Muscle layer of duodenum (tissue), 2 donors: Measurements from ENCODE around the gene EPHB6.

Experiments
- H3K27ac ChIP-seq: one replicate; pipeline ENCODE4 v1.7.0; 2013; ENCODE audit warnings: mild to moderate bottlenecking, low read length
- H3K27me3 ChIP-seq: one replicate; pipeline ENCODE4 v1.7.0; 2013; ENCODE audit warnings: low read depth, mild to moderate bottlenecking, control low read depth, low read length
- H3K36me3 ChIP-seq, 2 donors: one replicate each; pipeline ENCODE4 v1.7.0; 2013; ENCODE audit warnings: low read length in 2 of 2, control low read depth in 1 of 2, mild to moderate bottlenecking in 1 of 2; ENCODE audit not compliant: insufficient read depth in 2 of 2, control insufficient read depth in 1 of 2
- H3K4me1 ChIP-seq, 2 donors: one replicate each; pipeline ENCODE4 v1.7.0; 2013; ENCODE audit warnings: low read length in 2 of 2, mild to moderate bottlenecking in 2 of 2, control low read depth in 1 of 2, moderate library complexity in 1 of 2; ENCODE audit not compliant: insufficient read depth in 2 of 2, control insufficient read depth in 1 of 2
- H3K4me3 ChIP-seq, 2 donors: one replicate each; pipeline ENCODE4 v1.7.0; 2013; ENCODE audit warnings: low read length in 2 of 2, low read depth in 1 of 2, mild to moderate bottlenecking in 1 of 2
- H3K9me3 ChIP-seq, 2 donors: one replicate each; pipeline ENCODE4 v1.7.0; 2013; ENCODE audit warnings: low read length in 2 of 2, control low read depth in 1 of 2, mild to moderate bottlenecking in 1 of 2; ENCODE audit not compliant: control insufficient read depth in 1 of 2
- donor health status: healthy.

EPHB6 gene

GRCh38 chr7:142838461-142839213 lies 16.2 kb upstream of the EPHB6 start:
- Histone ChIP-seq H3K4me3 (no peak overlapping the region), H3K27me3 (no peaks in the 10 kb centered on the region), H3K36me3 (no peaks in the 10 kb centered on the region)

GRCh38 chr7:142842251-142842766 lies 12.6 kb upstream of the EPHB6 start:
- Histone ChIP-seq H3K4me1 (no peaks in the 10 kb centered on the region), H3K4me3 (no peak overlapping the region), H3K27me3 (no peaks in the 10 kb centered on the region), H3K9me3 (no peaks in the 10 kb centered on the region), H3K36me3 (no peaks in the 10 kb centered on the region), H3K27ac (no peak overlapping the region)

More at GRCh38 chr7:142838461-142839213, 16.2 kb upstream of the EPHB6 start:
- Histone ChIP-seq H3K27ac (no peak overlapping the region), H3K9me3 (no peaks in the 10 kb centered on the region), H3K4me1 (no peaks in the 10 kb centered on the region)

- H3K36me3 ChIP-seq = no peaks in the 10 kb centered on the region
- H3K4me3 ChIP-seq = no peak overlapping the region
- no peaks in the 10 kb centered on the region for H3K27me3 ChIP-seq
- H3K9me3 ChIP-seq = no peaks in the 10 kb centered on the region
- H3K27ac ChIP-seq = no peak overlapping the region
- no peaks in the 10 kb centered on the region for H3K4me1 ChIP-seq
These were observed 7.5 kb upstream of the EPHB6 start for GRCh38 chr7:142847353-142847752.

GRCh38 chr7:142851269-142851668 lies 3.6 kb upstream of the EPHB6 start:
- Histone ChIP-seq H3K27ac (no peak overlapping the region), H3K27me3 (no peaks in the 10 kb centered on the region), H3K4me3 (no peak overlapping the region), H3K9me3 (no peaks in the 10 kb centered on the region), H3K36me3 (no peaks in the 10 kb centered on the region), H3K4me1 (peaks cover 0 to 13% of the 10 kb centered on the region in 2 donors)

- Histone ChIP-seq H3K27me3 (no peaks in the 10 kb centered on the region), H3K4me3 (no peak overlapping the region), H3K36me3 (no peaks in the 10 kb centered on the region), H3K9me3 (no peaks in the 10 kb centered on the region), H3K27ac (no peak overlapping the region), H3K4me1 (peaks cover 0 to 13% of the 10 kb centered on the region in 2 donors)
These were observed 3.0 kb upstream of the EPHB6 start for GRCh38 chr7:142851919-142852318.

GRCh38 chr7:142853739-142854371 lies 1.0 kb upstream of the EPHB6 start:
- Histone ChIP-seq H3K9me3 (no peaks in the 10 kb centered on the region), H3K4me3 (peak overlapping the region; percentile 65 to 91), H3K27ac (no peak overlapping the region), H3K27me3 (no peaks in the 10 kb centered on the region), H3K36me3 (no peaks in the 10 kb centered on the region), H3K4me1 (peaks cover 0 to 13% of the 10 kb centered on the region in 2 donors)

GRCh38 chr7:142855114-142855743 lies 353 bp downstream of the EPHB6 start:
- H3K4me3 ChIP-seq = peak overlapping the region; percentile 52 to 91
- no peaks in the 10 kb centered on the region for H3K9me3 ChIP-seq
- H3K27ac ChIP-seq = no peak overlapping the region
- no peaks in the 10 kb centered on the region for H3K27me3 ChIP-seq
- H3K4me1 ChIP-seq = peaks cover 0 to 15% of the 10 kb centered on the region in 2 donors
- H3K36me3 ChIP-seq = no peaks in the 10 kb centered on the region

- no peaks in the 10 kb centered on the region for H3K27me3 ChIP-seq
- H3K27ac ChIP-seq = no peak overlapping the region
- H3K4me3 ChIP-seq = peak overlapping the region; percentile 52 to 91
- no peaks in the 10 kb centered on the region for H3K36me3 ChIP-seq
- no peaks in the 10 kb centered on the region for H3K9me3 ChIP-seq
- H3K4me1 ChIP-seq = peaks cover 0 to 19% of the 10 kb centered on the region in 2 donors
These were observed 1.1 kb downstream of the EPHB6 start for GRCh38 chr7:142855756-142856564.

- Histone ChIP-seq H3K4me3 (no peak overlapping the region), H3K27me3 (no peaks in the 10 kb centered on the region), H3K27ac (no peak overlapping the region), H3K36me3 (no peaks in the 10 kb centered on the region), H3K9me3 (no peaks in the 10 kb centered on the region), H3K4me1 (peaks cover 0 to 19% of the 10 kb centered on the region in 2 donors)
These were observed 1.8 kb downstream of the EPHB6 start for GRCh38 chr7:142856565-142857245.

- peaks cover 0 to 19% of the 10 kb centered on the region in 2 donors for H3K4me1 ChIP-seq
These were observed 2.7 kb downstream of the EPHB6 start for GRCh38 chr7:142857625-142858024.

More at GRCh38 chr7:142857625-142858024, 2.7 kb downstream of the EPHB6 start:
- H3K27ac ChIP-seq = no peak overlapping the region
- no peak overlapping the region for H3K4me3 ChIP-seq
- no peaks in the 10 kb centered on the region for H3K9me3 ChIP-seq
- H3K27me3 ChIP-seq = no peaks in the 10 kb centered on the region
- no peaks in the 10 kb centered on the region for H3K36me3 ChIP-seq
